HG03521 (cell line): ENCODE data around the gene RIOX2.

Experiments
- ATAC-seq: cut with Tn5 transposase; IDR thresholded peaks from one replicate; pipeline ENCODE4 v1.9.1; 2021; ENCODE audit warnings: mild to moderate bottlenecking, moderate library complexity; ENCODE audit not compliant: unreplicated experiment

The RIOX2 gene

DNA sequence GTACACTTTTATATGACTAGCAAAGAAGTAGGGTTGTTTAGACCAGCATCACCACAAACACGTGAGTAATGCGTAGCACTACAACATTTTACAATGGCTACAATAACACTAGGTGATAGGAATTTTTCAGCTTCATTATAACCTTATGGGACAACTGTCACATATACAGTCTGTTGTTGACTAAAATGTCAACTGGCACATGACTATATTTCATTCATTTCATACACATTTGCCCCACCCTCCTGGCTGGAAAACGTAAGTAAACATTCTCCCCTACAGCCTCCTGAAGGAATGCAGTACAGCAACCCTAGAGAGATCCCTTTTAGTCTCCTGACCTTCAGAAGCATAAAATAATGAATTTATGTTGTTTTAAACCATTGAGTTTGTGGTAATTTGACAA lies 16.2 kb downstream of the RIOX2 start:
- ATAC-seq = no peak

DNA sequence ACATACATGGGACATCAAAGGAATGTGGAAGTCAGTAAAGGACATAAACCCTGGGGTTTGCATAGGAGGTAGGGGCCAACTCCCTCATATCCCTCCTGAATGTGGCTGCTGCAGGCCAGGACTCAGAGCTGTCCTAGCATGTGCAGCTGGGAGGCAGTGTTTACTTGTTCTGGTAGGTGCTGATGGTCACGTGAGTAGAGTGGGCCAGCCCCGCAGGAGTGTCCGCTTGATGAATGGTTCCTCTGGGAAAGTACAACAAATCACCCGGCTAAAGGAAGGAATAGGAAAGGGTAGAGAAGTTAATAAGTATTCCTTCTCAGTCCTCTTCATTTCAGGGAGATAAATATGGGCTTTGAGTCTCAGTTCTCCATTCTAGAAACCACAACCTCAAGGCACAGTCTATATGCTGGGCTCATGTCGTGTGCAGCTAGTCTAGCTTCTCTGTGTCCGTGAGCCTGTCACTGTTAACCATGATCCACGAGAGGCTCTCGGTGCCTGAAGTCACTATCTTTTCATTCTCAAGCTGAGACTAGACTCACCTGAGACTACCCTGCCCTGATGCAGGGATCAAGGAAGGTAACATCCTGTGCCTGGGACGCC lies 17.9 kb downstream of the RIOX2 start:
- no peak for ATAC-seq

- ATAC-seq = no peak
These were observed 19.4 kb downstream of the RIOX2 start for GRCh38 chr3:97952872-97953271.

GRCh38 chr3:97952280-97952679 lies 20.0 kb downstream of the RIOX2 start:
- ATAC-seq = no peak

- no peak for ATAC-seq
These were observed 21.9 kb downstream of the RIOX2 start for GRCh38 chr3:97950360-97950759.

GRCh38 chr3:97949743-97950142 lies 22.5 kb downstream of the RIOX2 start:
- ATAC-seq = no peak

GRCh38 chr3:97949110-97949485 lies 23.1 kb downstream of the RIOX2 start:
- no peak for ATAC-seq

GRCh38 chr3:97948351-97949109 lies 23.7 kb downstream of the RIOX2 start:
- ATAC-seq = no peak

GRCh38 chr3:97942801-97943546 lies 29.3 kb downstream of the RIOX2 start:
- no peak for ATAC-seq

GRCh38 chr3:97940034-97940433 lies 32.2 kb downstream of the RIOX2 start:
- ATAC-seq = no peak

- ATAC-seq = no peak
These were observed 32.8 kb downstream of the RIOX2 start for GRCh38 chr3:97939401-97939800.

GRCh38 chr3:97938444-97938843 lies 33.8 kb downstream of the RIOX2 start:
- no peak for ATAC-seq

GRCh38 chr3:97937205-97937604 lies 35.0 kb downstream of the RIOX2 start:
- ATAC-seq = no peak

GRCh38 chr3:97935842-97936241 lies 36.4 kb downstream of the RIOX2 start:
- ATAC-seq = no peak

GRCh38 chr3:97934980-97935695 lies 37.1 kb downstream of the RIOX2 start:
- ATAC-seq = no peak

GRCh38 chr3:97932387-97932801 lies 39.8 kb downstream of the RIOX2 start:
- no peak for ATAC-seq

DNA sequence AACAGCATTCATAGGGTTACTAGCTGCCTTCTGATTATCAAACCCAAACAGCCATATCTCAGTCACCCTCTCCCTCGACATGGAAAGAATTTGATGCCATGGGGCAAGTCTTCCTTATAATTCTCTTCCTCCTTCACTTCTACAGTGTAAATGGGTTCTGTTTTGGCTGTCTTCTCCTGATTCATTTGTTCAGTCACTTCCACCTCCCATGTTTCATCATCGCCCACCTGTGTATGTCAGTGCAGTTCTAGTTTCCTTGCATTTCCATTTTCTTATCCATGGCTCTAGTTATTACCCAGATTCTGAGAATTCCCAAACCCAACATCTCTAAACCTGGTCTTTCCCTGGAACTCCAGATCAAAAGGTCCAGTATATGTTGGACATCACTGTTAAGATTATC lies 41.0 kb downstream of the RIOX2 start:
- ATAC-seq = no peak

DNA sequence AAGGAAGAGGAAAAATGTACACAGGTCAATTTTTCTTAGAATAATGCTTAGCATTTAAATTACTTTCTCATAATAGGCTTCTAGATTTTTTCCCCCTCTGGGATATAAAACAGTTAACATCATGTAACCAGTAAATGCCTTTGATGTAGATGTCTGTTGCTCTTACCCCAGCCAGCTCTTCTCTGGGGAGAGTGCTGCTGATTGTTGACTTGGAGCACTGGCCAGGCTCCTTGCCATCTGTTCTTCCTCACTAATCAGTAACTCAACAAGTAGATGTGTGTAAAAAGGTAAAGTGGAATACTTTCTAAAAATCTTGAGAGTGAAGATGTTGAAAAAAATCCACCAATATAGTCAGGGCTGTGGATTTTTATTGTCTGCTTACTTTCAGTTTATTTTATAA lies 42.2 kb downstream of the RIOX2 start:
- no peak for ATAC-seq

DNA sequence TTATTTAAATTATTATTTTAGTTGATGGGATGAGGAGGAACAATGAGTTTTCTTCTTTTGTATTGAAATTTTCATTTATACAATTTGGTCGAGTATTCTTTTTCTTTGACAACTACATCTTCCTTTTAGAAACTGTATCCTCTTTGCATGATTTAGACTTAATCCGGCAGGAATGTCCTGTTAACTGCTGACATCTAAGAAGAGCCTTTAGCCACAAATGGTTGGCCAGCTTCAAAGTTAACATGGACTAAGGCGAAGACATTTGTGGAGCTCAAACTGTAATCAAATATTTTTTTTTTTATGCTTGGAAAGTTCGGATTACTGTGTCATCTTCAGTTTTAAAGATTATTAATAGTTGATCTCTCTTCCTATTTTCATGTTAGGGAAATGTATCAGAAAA lies 43.2 kb downstream of the RIOX2 start:
- no peak for ATAC-seq

GRCh38 chr3:97927704-97928103 lies 44.5 kb downstream of the RIOX2 start:
- ATAC-seq = no peak

GRCh38 chr3:97917813-97918536 lies 54.3 kb downstream of the RIOX2 start:
- ATAC-seq = no peak
